MM.1S (cell line): ENCODE measurements around the gene CIDEC.

ENCODE experiments used
- DNase-seq: peaks from one replicate; pipeline ENCODE4 v3.0.0-alpha.2; 2015
- H2AFZ ChIP-seq: fragments of 300-600 bp; sonication (generic); 2 replicates; pipeline ENCODE4 v1.6.0; 2016; ENCODE audit warnings: antibody characterized with exemption, low read length
- H3F3A ChIP-seq: fragments of 300-600 bp; sonication (generic); 2 replicates; pipeline ENCODE4 v1.6.1; 2016; ENCODE audit warnings: mild to moderate bottlenecking, antibody characterized with exemption, low read length, moderate library complexity, mixed read lengths; ENCODE audit not compliant: insufficient read depth
- H3K27ac ChIP-seq: fragments of 300-600 bp; sonication (generic); 2 replicates; pipeline ENCODE4 v1.5.1; 2016; ENCODE audit warnings: mild to moderate bottlenecking, low read length
- H3K27me3 ChIP-seq: fragments of 300-600 bp; sonication (generic); replicated peaks from 2 replicates; pipeline ENCODE4 v1.6.0; 2016; ENCODE audit warnings: low read length; ENCODE audit not compliant: insufficient read depth
- H3K36me3 ChIP-seq: fragments of 300-600 bp; sonication (generic); replicated peaks from 2 replicates; pipeline ENCODE4 v1.6.1; 2016; ENCODE audit warnings: mild to moderate bottlenecking, low read length, mixed read lengths; ENCODE audit not compliant: insufficient read depth
- H3K4me1 ChIP-seq: fragments of 300-600 bp; sonication (generic); 2 replicates; pipeline ENCODE4 v1.6.1; 2016; ENCODE audit warnings: low read length, mixed read lengths
- H3K4me2 ChIP-seq: fragments of 300-600 bp; sonication (generic); 2 replicates; pipeline ENCODE4 v1.6.0; 2016; ENCODE audit warnings: low read depth, low read length
- H3K4me3 ChIP-seq: fragments of 300-600 bp; sonication (generic); 2 replicates; pipeline ENCODE4 v1.5.1; 2016; ENCODE audit warnings: low read length, mixed read lengths
- H3K79me2 ChIP-seq: fragments of 300-600 bp; sonication (generic); 2 replicates; pipeline ENCODE4 v1.6.1; 2016; ENCODE audit warnings: mixed run types, low read length, mixed read lengths
- H3K9ac ChIP-seq: fragments of 300-600 bp; sonication (generic); 2 replicates; pipeline ENCODE4 v1.6.1; 2016; ENCODE audit warnings: low read length, mixed read lengths
- H3K9me2 ChIP-seq: fragments of 300-600 bp; sonication (generic); replicated peaks from 2 replicates; pipeline ENCODE4 v1.6.1; 2016; ENCODE audit warnings: mild to moderate bottlenecking, low read length, mixed read lengths; ENCODE audit not compliant: insufficient read depth
- H3K9me3 ChIP-seq: fragments of 300-600 bp; sonication (generic); replicated peaks from 2 replicates; pipeline ENCODE4 v1.6.1; 2016; ENCODE audit warnings: mild to moderate bottlenecking, low read length, mixed read lengths; ENCODE audit not compliant: insufficient read depth
- H4K20me1 ChIP-seq: fragments of 300-600 bp; sonication (generic); 2 replicates; pipeline ENCODE4 v1.6.1; 2016; ENCODE audit warnings: mild to moderate bottlenecking, low read length, moderate library complexity, mixed read lengths; ENCODE audit not compliant: insufficient read depth
- CTCF ChIP-seq: fragments of 300-600 bp; sonication (generic); IDR thresholded peaks from 2 replicates; pipeline ENCODE4 v1.5.1; 2016; ENCODE audit warnings: antibody characterized with exemption, low read length, mixed read lengths
- EZH2 ChIP-seq: fragments of 300-600 bp; sonication (generic); optimal IDR thresholded peaks from 2 replicates; pipeline ENCODE3; 2017; ENCODE audit warnings: low read depth, mild to moderate bottlenecking, antibody characterized with exemption, low read length, mixed read lengths
- EZH2phosphoT487 ChIP-seq: fragments of 300-600 bp; sonication (generic); IDR thresholded peaks from 2 replicates; pipeline ENCODE4 v1.6.1; 2018; ENCODE audit warnings: antibody characterized with exemption, low read length

CIDEC gene

DNA sequence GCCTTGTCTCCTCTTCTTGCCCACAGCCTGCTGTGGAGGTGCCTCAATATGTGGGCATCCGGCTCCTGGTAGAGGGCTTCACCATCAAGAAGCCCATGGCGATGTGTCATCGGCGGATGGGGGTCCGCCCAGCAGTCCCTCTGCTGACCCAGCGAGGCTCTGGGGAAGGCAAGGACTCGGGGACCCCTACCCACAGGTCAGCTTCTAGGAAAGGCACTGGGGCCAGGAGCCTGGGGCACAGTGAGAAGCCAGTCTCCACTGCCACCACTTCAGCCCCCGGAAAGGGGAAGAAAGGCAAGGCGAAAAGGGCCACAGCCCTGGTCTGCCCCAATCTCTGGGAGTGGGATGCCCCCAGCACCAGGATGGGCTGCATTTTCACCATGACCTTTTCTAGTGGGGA, 47.0 kb downstream of the CIDEC start:
- no peaks in the 10 kb centered on the region for H3K4me1 ChIP-seq
- no peaks in the 10 kb centered on the region for H3K9me2 ChIP-seq
- no peak overlapping the region for H3K27ac ChIP-seq
- H3K9me3 ChIP-seq: no peaks in the 10 kb centered on the region
- H3K4me2 ChIP-seq: no peak overlapping the region
- no peak overlapping the region for H2AFZ ChIP-seq
- no peak for TF ChIP-seq EZH2
- no peak for TF ChIP-seq CTCF
- no peak for TF ChIP-seq EZH2phosphoT487
- H3K36me3 ChIP-seq: no peaks in the 10 kb centered on the region
- no peaks in the 10 kb centered on the region for H3F3A ChIP-seq
- no peak overlapping the region for H3K4me3 ChIP-seq
- no peak for DNase-seq
- no peaks in the 10 kb centered on the region for H3K27me3 ChIP-seq
- H3K9ac ChIP-seq: no peak overlapping the region
- no peaks in the 10 kb centered on the region for H4K20me1 ChIP-seq
- no peaks in the 10 kb centered on the region for H3K79me2 ChIP-seq

GRCh38 chr3:9831253-9831652, 48.8 kb downstream of the CIDEC start:
- no peak overlapping the region for H3K4me3 ChIP-seq

GRCh38 chr3:9828801-9829755, 51.0 kb downstream of the CIDEC start:
- Histone ChIP-seq H3K4me3 (no peak overlapping the region), H3K9me2 (no peaks in the 10 kb centered on the region), H3K36me3 (no peaks in the 10 kb centered on the region), H4K20me1 (no peaks in the 10 kb centered on the region), H3F3A (no peaks in the 10 kb centered on the region), H3K79me2 (no peaks in the 10 kb centered on the region), H3K27ac (no peak overlapping the region), H2AFZ (no peak overlapping the region), H3K27me3 (no peaks in the 10 kb centered on the region), H3K4me2 (no peak overlapping the region), H3K9ac (no peak overlapping the region), H3K9me3 (no peaks in the 10 kb centered on the region), H3K4me1 (no peaks in the 10 kb centered on the region)
- DNase-seq: no peak
- TF ChIP-seq CTCF (no peak), EZH2phosphoT487 (no peak)

More at GRCh38 chr3:9831253-9831652, 48.8 kb downstream of the CIDEC start:
- H4K20me1 ChIP-seq: no peaks in the 10 kb centered on the region
- H3K36me3 ChIP-seq: no peaks in the 10 kb centered on the region
- H3K9ac ChIP-seq: no peak overlapping the region
- H3F3A ChIP-seq: no peaks in the 10 kb centered on the region
- H3K4me2 ChIP-seq: no peak overlapping the region
- TF ChIP-seq CTCF: no peak
- no peak for TF ChIP-seq EZH2phosphoT487
- TF ChIP-seq EZH2: no peak
- no peaks in the 10 kb centered on the region for H3K79me2 ChIP-seq
- no peaks in the 10 kb centered on the region for H3K9me3 ChIP-seq
- DNase-seq: no peak
- no peaks in the 10 kb centered on the region for H3K4me1 ChIP-seq
- no peaks in the 10 kb centered on the region for H3K9me2 ChIP-seq
- H3K27me3 ChIP-seq: no peaks in the 10 kb centered on the region
- no peak overlapping the region for H2AFZ ChIP-seq
- no peak overlapping the region for H3K27ac ChIP-seq
